ENCODE measurements around the gene PCDHGA3.
"Not testable (repeated sequence)": the region's sequence is repeated elsewhere in the genome, so short reads cannot be mapped to it uniquely, and the experiment has no call there.

Gene PCDHGA3

GRCh38 chr5:141349917-141350619 is 6.4 kb downstream of the PCDHGA3 start, which contains the start of gene PCDHGB1:
TSS of gene PCDHGB1 (plus strand) at chr5:141350099. CDS start at chr5:141350261, 162 bp downstream.
- DNase-seq: no peak

- DNase-seq: no peak
Measured at GRCh38 chr5:141351591-141351990, 8.0 kb downstream of the PCDHGA3 start.

GRCh38 chr5:141354900-141355469 is 11.4 kb downstream of the PCDHGA3 start, which contains the start of gene PCDHGA4:
TSS of gene PCDHGA4 (plus strand) at chr5:141355021. CDS start at chr5:141355108, 87 bp downstream.
- no peak for DNase-seq

- no peak for DNase-seq
Measured at GRCh38 chr5:141355641-141356040, 12.0 kb downstream of the PCDHGA3 start.

- no peak for DNase-seq
Measured at GRCh38 chr5:141356133-141356532, 12.5 kb downstream of the PCDHGA3 start.

- no peak for DNase-seq
Measured at GRCh38 chr5:141356950-141357349, 13.3 kb downstream of the PCDHGA3 start.

- no peak for DNase-seq
Measured at GRCh38 chr5:141359790-141360426, 16.3 kb downstream of the PCDHGA3 start, which contains the start of gene PCDHGB2. TSS of gene PCDHGB2 (plus strand) at chr5:141359994. CDS start at chr5:141360136, 142 bp downstream.

GRCh38 chr5:141360685-141361084 is 17.1 kb downstream of the PCDHGA3 start:
- no peak for DNase-seq

- no peak for DNase-seq
Measured at GRCh38 chr5:141362719-141363118, 19.1 kb downstream of the PCDHGA3 start.

GRCh38 chr5:141363952-141364660 is 20.5 kb downstream of the PCDHGA3 start, which contains the start of gene PCDHGA5:
TSS of gene PCDHGA5 (plus strand) at chr5:141364162. CDS start at chr5:141364331, 169 bp downstream.
- DNase-seq: no peak

- DNase-seq: no peak
Measured at GRCh38 chr5:141366016-141366896, 22.6 kb downstream of the PCDHGA3 start.

- DNase-seq: no peak
Measured at GRCh38 chr5:141369994-141370848, 26.6 kb downstream of the PCDHGA3 start, which contains the start of gene PCDHGB3. TSS of gene PCDHGB3 (plus strand) at chr5:141370242. CDS start at chr5:141370395, 153 bp downstream.

- no peak for DNase-seq
Measured at GRCh38 chr5:141371572-141372475, 28.2 kb downstream of the PCDHGA3 start.

- DNase-seq: no peak
Measured at GRCh38 chr5:141373673-141374317, 30.2 kb downstream of the PCDHGA3 start, which contains the start of gene PCDHGA6. TSS of gene PCDHGA6 (plus strand) at chr5:141373891. CDS start at chr5:141374084, 193 bp downstream.

- no peak for DNase-seq
Measured at GRCh38 chr5:141374627-141375026, 31.0 kb downstream of the PCDHGA3 start.

GRCh38 chr5:141375444-141376155 is 32.0 kb downstream of the PCDHGA3 start:
- DNase-seq: not testable (repeated sequence)

- DNase-seq: no peak
Measured at GRCh38 chr5:141382469-141383294, 39.1 kb downstream of the PCDHGA3 start, which contains the start of gene PCDHGA7. TSS of gene PCDHGA7 (plus strand) at chr5:141382742. CDS start at chr5:141382900, 158 bp downstream.

Data from NCI-H1048 (cell line).